ENCODE results near the gene RABGAP1L. TPM values are rescaled to one million over a fixed set of nuclear protein-coding genes. Genes with fewer than 3 reads are reported as not detected.
A peak's percentile ranks its signal among the peaks of the same experiment; 100 is the strongest.

RABGAP1L gene
- total RNA-seq, 4 donors from 2014 or later = 39.3 to 101 (median 63.7) TPM

- Histone ChIP-seq H3K9me3 (no peaks in the 10 kb centered on the region), H3K27ac (replicated peaks in 1 of 4) (no peak overlapping the region), H3K27me3 (no peaks in the 10 kb centered on the region), H3K36me3 (peaks cover 5 to 26% (median 18%) of the 10 kb centered on the region in 4 donors), H3K4me1 (no peaks in the 10 kb centered on the region), H3K4me3 (no peak overlapping the region)
- intact Hi-C loops (cut with DNase I) = loop anchor here (5.0 to 10.0 kb wide), 2 partner anchors 98 to 211 kb away; no protein-coding TSS in a partner anchor
- DNase-seq (ENCODE audit: extremely low spot score) = no peak
- TF ChIP-seq POLR2AphosphoS5 (IDR thresholded peaks at IDR 0.05) (no peak), EP300 (IDR thresholded peaks at IDR 0.05) (no peak), CTCF (IDR thresholded peaks at IDR 0.05) (peak; percentile 49 to 64 (median 52)), POLR2A (IDR thresholded peaks at IDR 0.05; ENCODE audit: low read depth) (no peak)
These were observed 823.8 kb downstream of the RABGAP1L start for GRCh38 chr1:174982971-174983689.

- Histone ChIP-seq H3K36me3 (peaks cover 0 to 14% (median 7%) of the 10 kb centered on the region in 4 donors), H3K9me3 (no peaks in the 10 kb centered on the region), H3K4me1 (no peaks in the 10 kb centered on the region), H3K27me3 (no peaks in the 10 kb centered on the region), H3K27ac (replicated peaks in 1 of 4) (no peak overlapping the region), H3K4me3 (no peak overlapping the region)
- WGBS = 95% methylated on average over 4 of the region's 4 CpGs
- intact Hi-C loops (cut with DNase I) = loop anchor here (5.0 to 10.0 kb wide), 2 partner anchors 100 to 213 kb away; no protein-coding TSS in a partner anchor
- DNase-seq (ENCODE audit: extremely low spot score) = no peak
- no peak for TF ChIP-seq POLR2A (IDR thresholded peaks at IDR 0.05; ENCODE audit: low read depth)
- TF ChIP-seq EP300 (IDR thresholded peaks at IDR 0.05) = no peak
- no peak for TF ChIP-seq POLR2AphosphoS5 (IDR thresholded peaks at IDR 0.05)
These were observed 825.6 kb downstream of the RABGAP1L start for GRCh38 chr1:174984952-174985351.

GRCh38 chr1:174988539-174988938, 829.2 kb downstream of the RABGAP1L start:
- TF ChIP-seq POLR2AphosphoS5 (IDR thresholded peaks at IDR 0.05) (no peak), POLR2A (IDR thresholded peaks at IDR 0.05; ENCODE audit: low read depth) (no peak)
- no peak for DNase-seq (ENCODE audit: extremely low spot score)

GRCh38 chr1:174988986-174989385, 829.7 kb downstream of the RABGAP1L start:
- Histone ChIP-seq H3K27me3 (no peaks in the 10 kb centered on the region), H3K36me3 (no peaks in the 10 kb centered on the region), H3K9me3 (no peaks in the 10 kb centered on the region), H3K27ac (replicated peaks in 1 of 4) (no peak overlapping the region), H3K4me3 (no peak overlapping the region), H3K4me1 (no peaks in the 10 kb centered on the region)
- intact Hi-C loops (cut with DNase I) = loop anchor here (10.0 kb wide), 1 partner anchor 104 kb away; no protein-coding TSS in a partner anchor
- 89% methylated on average over 3 of the region's 3 CpGs for WGBS
- no peak for TF ChIP-seq POLR2A (IDR thresholded peaks at IDR 0.05; ENCODE audit: low read depth)
- no peak for TF ChIP-seq CTCF (IDR thresholded peaks at IDR 0.05)
- TF ChIP-seq EP300 (IDR thresholded peaks at IDR 0.05) = no peak
- no peak for TF ChIP-seq POLR2AphosphoS5 (IDR thresholded peaks at IDR 0.05)
- no peak for DNase-seq (ENCODE audit: extremely low spot score)

More at GRCh38 chr1:174988539-174988938, 829.2 kb downstream of the RABGAP1L start:
- Histone ChIP-seq H3K9me3 (no peaks in the 10 kb centered on the region), H3K4me3 (no peak overlapping the region), H3K4me1 (no peaks in the 10 kb centered on the region), H3K27ac (replicated peaks in 1 of 4) (no peak overlapping the region), H3K27me3 (no peaks in the 10 kb centered on the region), H3K36me3 (no peaks in the 10 kb centered on the region)
- intact Hi-C loops (cut with DNase I) = loop anchor here (10.0 kb wide), 1 partner anchor 104 kb away; no protein-coding TSS in a partner anchor

- intact Hi-C loops (cut with DNase I) = loop anchor here (10.0 kb wide), 1 partner anchor 105 kb away; no protein-coding TSS in a partner anchor
- H3K27me3 ChIP-seq = no peaks in the 10 kb centered on the region
- no peak for TF ChIP-seq POLR2A (IDR thresholded peaks at IDR 0.05; ENCODE audit: low read depth)
- TF ChIP-seq CTCF (IDR thresholded peaks at IDR 0.05) = no peak
- TF ChIP-seq EP300 (IDR thresholded peaks at IDR 0.05) = no peak
- TF ChIP-seq POLR2AphosphoS5 (IDR thresholded peaks at IDR 0.05) = no peak
- no peak for DNase-seq (ENCODE audit: extremely low spot score)
- WGBS = 70% methylated on average over 5 of the region's 5 CpGs
- no peaks in the 10 kb centered on the region for H3K9me3 ChIP-seq
- H3K4me3 ChIP-seq = peak overlapping the region in 3 of 4 donors; percentile 42 to 52 (median 50)
- no peaks in the 10 kb centered on the region for H3K4me1 ChIP-seq
- H3K27ac ChIP-seq (replicated peaks in 1 of 4) = peak overlapping the region; percentile 58 to 76 (median 72)
- H3K36me3 ChIP-seq = no peaks in the 10 kb centered on the region
These were observed 830.4 kb downstream of the RABGAP1L start for GRCh38 chr1:174989536-174990220.
